DMS 273 (cell line): ENCODE data around the gene QPCTL.

ENCODE experiments used
- DNase-seq: peaks from one replicate; lab custom pipeline; 2025; ENCODE audit not compliant: unreplicated experiment; lab: John Stamatoyannopoulos, UW

QPCTL gene

DNA sequence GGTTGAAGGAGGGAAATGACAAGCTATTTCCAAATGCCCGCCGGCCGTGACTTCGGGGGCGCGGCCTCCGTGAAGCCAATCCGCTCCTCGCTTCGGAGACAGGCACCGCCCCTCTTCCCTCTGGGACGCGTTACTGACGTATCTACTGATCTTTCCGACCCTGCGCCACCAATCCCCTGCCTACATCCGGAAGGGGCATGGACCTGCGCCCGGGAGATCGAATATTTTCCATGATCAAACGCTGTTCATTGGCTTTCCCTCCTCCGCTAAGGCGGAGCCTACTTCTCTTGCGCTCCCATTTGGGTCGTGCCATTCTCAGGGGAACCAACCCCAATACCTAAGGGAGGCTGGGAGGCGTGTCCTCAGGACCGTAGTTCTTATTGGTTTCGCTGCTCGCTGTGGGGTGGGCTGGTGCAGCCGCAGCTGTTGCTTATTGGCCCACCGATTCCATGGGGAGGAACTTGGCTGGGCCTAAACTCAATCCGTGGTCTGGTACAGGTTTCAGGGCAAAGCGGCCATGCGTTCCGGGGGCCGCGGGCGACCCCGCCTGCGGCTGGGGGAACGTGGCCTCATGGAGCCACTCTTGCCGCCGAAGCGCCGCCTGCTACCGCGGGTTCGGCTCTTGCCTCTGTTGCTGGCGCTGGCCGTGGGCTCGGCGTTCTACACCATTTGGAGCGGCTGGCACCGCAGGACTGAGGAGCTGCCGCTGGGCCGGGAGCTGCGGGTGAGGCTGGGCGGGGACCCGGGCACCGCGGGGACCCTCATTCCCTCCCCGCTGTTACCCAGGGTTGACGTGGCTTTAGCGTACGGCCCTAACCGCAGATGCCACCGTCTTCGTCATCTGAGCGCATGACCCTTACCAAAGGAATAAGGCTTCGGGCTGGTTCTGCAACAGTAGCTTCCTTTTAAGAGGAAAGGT lies at the start of gene QPCTL:
TSS of gene QPCTL (plus strand) at position 480 of the 919 bp plus-strand sequence. CDS start at position 518, 38 bp downstream.
- DNase-seq: peak; percentile 100

DNA sequence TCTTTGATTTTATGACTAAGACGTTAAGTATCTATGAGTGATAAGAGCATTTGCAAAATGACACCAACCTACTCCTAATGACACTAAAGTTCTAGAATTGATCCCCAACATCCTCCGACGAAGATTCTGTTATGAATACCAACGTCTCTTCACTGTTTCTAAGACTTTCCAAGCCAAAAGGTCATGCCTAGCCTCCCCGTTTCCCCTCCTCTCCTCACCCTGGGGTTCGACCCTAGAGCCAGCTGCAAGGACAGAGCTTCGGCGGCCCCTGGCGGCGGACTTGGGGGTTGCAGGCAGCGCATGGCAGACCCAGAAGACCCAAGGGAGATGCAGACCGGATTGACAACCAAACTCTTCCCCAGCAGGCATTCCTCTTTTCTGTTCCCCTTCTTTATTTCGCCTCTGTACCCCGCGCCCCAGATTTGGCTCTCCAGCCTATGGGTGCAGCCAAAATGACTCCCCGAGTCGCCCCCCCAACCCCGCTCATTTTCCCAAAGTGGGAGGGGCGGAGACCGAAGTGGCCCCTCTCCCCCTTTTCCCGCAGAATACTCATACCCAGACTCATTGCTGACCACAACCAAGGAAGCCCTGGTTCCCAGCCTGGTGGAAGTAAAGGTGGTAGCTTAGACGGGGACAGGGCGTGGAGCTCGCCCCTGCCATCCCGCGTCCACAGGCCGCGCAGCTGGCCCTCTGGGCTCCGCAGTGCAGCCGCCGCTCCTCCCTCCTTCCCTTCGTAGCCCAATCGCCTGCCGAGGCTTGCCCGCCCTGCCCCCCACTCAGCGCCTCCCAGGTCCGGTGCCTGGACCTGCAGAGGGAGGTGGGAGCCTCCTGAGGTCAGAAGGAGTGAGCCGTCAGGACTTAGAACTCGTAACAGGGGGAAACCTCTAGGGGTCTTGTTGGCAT lies 49.2 kb upstream of the QPCTL start:
- DNase-seq: peak; percentile 93

DNA sequence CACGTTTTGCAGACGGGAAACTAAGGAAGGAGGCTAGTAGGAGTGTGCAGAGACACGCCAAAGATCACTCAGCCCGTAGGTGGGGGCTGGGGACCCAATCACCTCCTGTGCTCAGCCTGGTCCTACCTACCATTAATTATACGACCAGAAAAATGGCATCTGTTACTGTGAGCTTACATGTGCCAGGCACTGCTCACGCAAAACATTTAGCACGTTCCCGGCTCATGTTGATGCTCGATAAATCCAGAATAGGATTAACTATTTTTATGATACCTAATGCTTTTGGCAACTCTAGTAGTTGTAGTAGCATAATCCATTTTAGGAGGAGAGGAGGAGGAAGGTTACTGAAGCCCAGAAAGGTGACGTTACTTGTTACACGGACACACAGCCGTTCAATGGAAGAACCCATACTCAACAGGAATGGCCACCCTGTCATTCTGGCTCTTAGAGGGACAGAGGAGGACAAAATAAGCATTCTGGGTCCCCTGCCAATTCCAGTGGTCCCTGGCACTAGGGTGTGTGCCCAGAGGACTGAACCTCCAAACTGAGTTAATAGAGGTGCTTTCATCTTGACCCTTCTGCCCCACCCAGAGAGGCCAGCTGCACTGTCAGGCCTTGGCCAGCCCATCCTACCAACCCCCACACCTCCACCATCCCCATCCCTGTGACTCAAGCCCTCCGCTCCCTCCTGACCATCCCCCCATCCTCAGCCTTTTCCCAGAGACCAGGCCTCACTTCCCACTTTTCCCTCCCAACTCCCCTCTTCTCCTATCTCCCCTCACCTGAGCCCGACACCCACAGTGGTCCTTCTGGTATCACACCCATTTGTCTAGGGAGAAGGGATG lies 48.3 kb upstream of the QPCTL start:
- peak; percentile 76 for DNase-seq

DNA sequence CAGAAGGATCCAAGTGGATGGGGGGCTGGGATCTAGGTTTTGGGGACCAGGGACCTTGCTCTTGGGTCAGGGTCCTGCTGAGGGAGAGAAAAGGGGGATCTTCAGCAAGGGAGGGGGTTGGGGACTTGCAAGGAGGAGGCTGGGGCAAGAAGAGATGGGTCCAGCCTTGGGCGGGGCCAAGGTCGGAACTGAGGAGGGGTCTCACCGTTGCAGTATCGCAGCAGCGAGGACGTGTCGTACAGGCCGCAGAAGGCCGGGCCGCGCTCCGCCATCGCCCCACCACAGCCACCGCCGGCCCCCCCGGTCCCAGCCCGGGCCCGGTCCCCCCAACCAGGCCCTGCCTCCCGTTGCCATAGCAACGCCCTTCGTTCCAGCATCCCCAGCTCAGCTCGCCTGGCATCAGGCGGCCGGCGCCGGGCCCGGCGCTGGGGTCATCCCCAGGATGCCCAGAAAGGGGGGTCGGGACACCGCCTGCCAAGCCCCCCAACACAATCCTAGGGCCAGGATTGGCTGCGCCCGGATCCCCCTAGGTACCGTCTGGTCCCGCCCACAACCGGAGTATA lies 47.3 kb upstream of the QPCTL start:
- peak; percentile 92 for DNase-seq

DNA sequence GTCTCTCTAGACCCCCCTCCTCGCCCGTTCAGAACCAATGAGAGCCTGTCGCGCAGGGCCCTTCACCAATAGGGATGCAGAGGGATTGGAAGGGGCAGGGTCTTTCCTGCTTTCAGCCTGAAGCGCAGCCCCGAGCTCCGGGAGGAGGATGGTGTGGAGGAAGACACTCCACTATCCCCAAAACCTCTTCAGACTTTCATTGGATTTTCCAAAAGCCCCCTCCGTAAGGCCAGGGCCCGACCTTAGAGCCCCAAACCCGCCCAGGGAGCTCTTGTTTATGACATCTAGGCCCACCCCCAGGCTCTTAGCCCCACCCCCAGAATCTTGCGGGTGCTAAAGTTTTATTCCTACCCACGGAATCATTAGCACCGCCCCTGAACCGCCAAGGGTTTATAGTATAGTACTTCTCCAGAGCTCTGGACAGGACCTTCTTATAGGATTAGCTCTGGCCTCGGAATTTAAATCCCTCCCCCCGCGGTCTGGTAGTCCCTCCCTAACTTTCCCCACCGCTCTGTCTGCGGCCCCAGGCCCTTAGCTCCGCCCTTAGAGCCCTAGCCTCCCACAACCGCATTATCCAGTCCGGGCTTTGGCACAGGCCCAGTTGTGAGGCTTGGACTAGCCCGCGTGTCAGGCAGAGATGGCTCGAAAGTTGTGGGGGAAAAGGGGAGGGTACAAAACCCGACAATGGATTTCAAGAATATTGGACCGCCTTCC lies 46.7 kb upstream of the QPCTL start:
- peak; percentile 98 for DNase-seq

- no peak for DNase-seq
These were observed 46.1 kb upstream of the QPCTL start for GRCh38 chr19:45646345-45646698.

DNA sequence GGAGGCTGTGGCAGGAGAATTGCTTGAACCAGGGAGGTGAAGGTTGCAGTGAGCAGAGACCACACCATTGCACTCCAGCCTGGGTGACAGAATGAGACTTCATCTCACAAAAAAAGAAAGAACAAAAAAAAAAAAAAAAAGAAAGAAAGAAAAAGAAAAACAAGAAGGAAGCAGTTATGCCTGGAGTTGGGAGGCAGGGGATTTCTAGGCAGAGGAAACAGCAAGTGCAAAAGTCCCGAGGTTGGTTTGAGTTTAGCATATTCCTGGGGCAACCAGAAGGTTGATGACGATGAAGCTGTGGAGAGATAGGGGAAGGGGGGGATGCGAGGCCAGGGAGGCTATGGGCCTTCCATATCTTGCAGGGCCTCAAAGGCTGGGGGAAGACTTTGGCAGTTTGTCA lies 41.7 kb upstream of the QPCTL start:
- DNase-seq: no peak

DNA sequence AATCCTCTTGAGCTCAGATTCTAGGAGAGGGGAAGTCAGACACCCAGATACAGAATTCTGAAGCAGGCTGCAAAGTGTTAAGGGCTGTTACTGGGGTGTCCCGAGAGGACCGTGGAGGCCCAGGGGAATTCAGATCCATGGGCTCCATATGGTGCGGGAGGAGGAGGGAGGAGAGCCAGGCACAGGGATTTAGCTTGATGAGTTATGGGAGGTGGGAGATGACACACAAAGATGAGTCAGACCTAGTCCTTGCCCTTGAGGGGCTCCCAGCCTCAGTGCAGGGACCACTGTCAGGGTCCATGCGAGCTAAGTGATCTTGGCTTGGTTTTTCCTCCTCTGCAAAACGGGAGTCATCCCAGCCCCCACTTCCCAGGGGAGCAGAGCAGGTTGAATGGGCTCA lies 38.8 kb upstream of the QPCTL start:
- DNase-seq: peak; percentile 76

DNA sequence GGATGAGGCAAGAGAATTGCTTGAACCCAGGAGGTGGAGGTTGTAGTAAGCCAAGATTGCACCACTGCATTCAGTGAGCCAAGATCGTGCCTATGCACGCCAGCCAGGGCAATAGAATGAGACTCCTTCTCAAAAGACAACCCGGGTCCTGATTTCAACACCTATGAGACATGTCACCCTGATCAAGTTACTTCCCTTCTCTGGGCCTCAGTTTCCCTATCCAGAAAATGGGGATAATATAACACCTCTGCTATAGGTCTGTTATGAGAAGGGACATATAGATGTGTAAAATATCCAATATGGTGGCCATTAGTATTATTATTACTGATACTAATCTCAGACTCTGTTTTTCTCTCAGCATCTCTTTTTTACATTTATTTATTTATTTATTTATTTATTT lies 37.4 kb upstream of the QPCTL start:
- DNase-seq: no peak

- DNase-seq: peak; percentile 47
These were observed 34.8 kb upstream of the QPCTL start for GRCh38 chr19:45657520-45658167.

- no peak for DNase-seq
These were observed 33.3 kb upstream of the QPCTL start for GRCh38 chr19:45659096-45659729.

DNA sequence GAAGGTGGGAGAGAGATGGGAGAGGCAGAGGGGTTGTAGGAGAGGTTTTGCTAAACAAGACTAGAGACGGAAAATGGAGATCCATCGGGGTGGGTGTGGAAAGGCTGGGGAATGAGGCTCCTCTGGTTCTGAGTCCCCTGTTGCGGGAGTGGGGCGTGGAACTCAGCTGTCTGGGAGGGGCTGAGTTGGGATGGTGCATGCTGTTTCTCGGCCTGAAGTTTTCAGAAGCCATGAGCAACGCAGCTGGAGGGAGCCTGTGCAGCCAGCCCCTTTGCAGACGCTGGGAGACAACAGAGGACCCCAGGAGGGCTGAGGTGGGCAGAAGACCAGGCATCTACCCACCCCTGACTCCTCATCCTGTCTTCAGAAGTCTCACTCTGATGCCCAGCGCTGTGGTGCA lies 31.8 kb upstream of the QPCTL start:
- no peak for DNase-seq

- no peak for DNase-seq
These were observed 28.7 kb upstream of the QPCTL start for GRCh38 chr19:45663800-45664199.

DNA sequence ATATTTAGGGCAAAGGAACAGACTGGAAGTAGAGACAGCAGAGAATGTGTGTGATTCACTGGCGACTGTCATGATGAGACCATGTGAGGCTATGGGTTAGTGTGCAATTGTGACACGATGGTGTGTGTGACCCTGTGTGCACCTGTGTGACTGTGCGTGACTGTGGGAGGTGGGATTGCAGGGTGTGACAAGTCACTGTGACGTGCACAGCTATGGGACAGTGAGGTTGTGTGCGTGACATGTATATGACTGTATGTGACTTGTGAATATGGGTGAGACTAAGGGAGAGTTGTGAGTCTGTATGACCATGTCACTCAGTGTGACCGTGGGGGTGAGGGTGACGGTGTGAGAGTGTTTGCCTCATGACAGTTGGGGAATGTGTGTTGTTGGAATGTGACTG lies 27.9 kb upstream of the QPCTL start:
- DNase-seq: no peak

- peak; percentile 60 for DNase-seq
These were observed 24.7 kb upstream of the QPCTL start, which contains the start of gene GIPR for GRCh38 chr19:45667620-45668341. Gene GIPR (plus strand): TSS chr19:45668221. CDS start chr19:45669521, 1,300 bp downstream.

DNA sequence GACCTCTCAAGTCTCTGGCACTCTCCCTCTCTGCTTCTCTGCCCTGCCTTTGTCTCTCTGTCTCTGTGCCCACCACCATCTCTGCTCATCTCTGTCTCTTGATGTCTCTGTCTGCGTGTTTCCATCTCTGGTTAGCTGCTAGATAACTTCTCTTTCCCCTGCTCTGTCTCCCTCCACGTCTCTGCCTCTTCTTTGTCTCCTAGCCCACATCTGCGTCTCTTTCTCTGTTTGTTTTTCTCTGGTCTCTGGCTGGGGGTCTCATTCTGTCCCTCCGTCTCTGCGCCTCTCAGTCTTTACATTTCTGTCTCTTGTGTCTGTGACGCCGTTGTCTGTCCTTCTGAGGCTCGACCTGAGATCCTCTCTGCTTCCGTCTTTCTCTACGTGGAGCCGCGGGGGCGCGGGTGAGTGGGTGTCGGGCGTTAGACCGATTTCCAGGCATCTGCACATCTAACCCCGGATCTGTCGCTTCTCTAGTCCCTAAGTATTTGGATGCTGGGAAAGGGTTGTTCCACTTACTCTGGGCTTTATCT lies 24.1 kb upstream of the QPCTL start:
- DNase-seq: no peak

DNA sequence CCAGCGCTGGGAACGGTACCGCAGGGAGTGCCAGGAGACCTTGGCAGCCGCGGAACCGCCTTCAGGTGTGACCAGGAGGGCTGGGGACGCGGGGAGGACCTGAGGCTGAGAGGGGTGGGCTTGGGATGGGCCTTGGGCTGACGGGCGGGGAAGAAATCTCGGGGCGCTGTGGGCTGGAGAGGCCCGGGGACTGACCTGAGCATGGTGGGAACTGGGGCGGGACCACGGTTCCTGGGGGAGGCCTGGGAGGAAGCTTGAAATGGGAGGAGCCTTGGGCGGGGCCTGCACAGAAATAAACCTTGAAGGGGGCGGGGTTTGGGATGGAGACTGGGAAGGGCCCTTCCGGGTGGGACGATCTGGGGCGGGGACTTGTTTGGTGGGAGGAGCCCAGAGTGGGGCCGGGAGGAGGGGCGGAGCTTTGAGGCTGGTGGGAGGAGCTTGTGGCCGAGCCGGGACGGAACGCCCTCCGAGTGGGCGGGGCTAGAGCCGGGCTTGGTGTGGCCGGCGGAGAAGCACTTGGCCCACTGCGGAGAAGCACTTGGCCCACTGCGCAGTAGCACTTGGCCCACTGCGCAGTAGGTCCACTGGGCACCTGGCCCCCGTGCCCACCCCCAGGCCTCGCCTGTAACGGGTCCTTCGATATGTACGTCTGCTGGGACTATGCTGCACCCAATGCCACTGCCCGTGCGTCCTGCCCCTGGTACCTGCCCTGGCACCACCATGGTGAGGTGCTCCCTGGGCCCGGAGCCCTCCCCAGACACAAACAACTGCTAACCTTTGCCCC lies 21.6 kb upstream of the QPCTL start:
- DNase-seq: peak; percentile 77
